HG03108 (cell line): ENCODE results near the gene NUCB2.

ENCODE experiments used
- ATAC-seq: cut with Tn5 transposase; IDR thresholded peaks from one replicate; pipeline ENCODE4 v1.9.1; 2021; ENCODE audit warnings: moderate library complexity; ENCODE audit not compliant: unreplicated experiment

NUCB2 gene

GRCh38 chr11:17379383-17380180, 103.0 kb downstream of the NUCB2 start:
- ATAC-seq = no peak

DNA sequence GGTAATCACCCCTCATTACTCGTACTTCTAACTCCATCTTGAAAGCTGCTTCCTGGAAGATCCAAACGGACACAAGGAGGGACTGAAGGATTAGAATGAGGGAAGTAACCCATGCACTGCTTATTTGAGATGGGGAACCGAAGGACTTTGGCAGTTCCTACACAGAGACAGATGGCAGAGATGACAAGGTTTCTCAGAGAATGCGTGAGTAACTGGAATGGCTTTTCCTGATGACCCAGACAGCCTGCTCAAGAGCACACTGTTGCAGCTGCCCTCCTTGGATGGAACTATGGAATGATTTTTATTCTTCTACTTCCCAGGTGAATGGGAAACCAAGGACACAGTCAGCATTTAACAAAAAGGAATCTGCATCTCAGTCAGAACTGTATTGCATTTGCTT, 104.6 kb downstream of the NUCB2 start:
- no peak for ATAC-seq
